WTC11 (cell line): ENCODE results near the gene ATL1. TPM values are rescaled to one million over a fixed set of nuclear protein-coding genes. Genes with fewer than 3 reads are reported as not detected.
A peak's percentile ranks its signal among the peaks of the same experiment; 100 is the strongest.

Source experiments
- ATAC-seq: fragments of 200-7000 bp; cut with Tn5 transposase; 2 replicates; pipeline ENCODE4 v1.10.0; 2021; ENCODE audit warnings: mild to moderate bottlenecking, moderate library complexity
- CTCF ChIA-PET: fragments of 300-600 bp; sonication (Branson Sonifier 250); formaldehyde crosslinking; loops from one replicate; lab custom pipeline; 2021; ENCODE audit warnings: antibody characterized with exemption; lab: Charles Lee
- POLR2A ChIA-PET: fragments of 350-600 bp; sonication (Branson Sonifier 250); formaldehyde crosslinking; loops from one replicate; lab custom pipeline; 2021; ENCODE audit warnings: antibody characterized with exemption; lab: Charles Lee
- DNase-seq: peaks from one replicate; pipeline ENCODE4 v3.0.0; 2021; ENCODE audit warnings: low spot score
- H3K27ac Mint-ChIP-seq: 2 replicates; pipeline ENCODE4 v1.8.0; 2021; ENCODE audit warnings: mixed read lengths
- H3K27me3 Mint-ChIP-seq: 2 replicates; pipeline ENCODE4 v1.8.0; 2021; ENCODE audit warnings: low read depth, mild to moderate bottlenecking, moderate library complexity, mixed read lengths
- H3K36me3 Mint-ChIP-seq: 2 replicates; pipeline ENCODE4 v1.8.0; 2021; ENCODE audit warnings: mixed read lengths
- H3K4me1 Mint-ChIP-seq: 2 replicates; pipeline ENCODE4 v1.8.0; 2022; ENCODE audit warnings: mixed read lengths
- H3K4me3 Mint-ChIP-seq: 2 replicates; pipeline ENCODE4 v1.8.0; 2021; ENCODE audit warnings: mild to moderate bottlenecking, moderate library complexity, mixed read lengths
- H3K9me3 Mint-ChIP-seq: 2 replicates; pipeline ENCODE4 v1.8.0; 2021; ENCODE audit warnings: mixed read lengths
- CTCF ChIP-seq: fragments of 200-600 bp; IDR thresholded peaks from 2 replicates; pipeline ENCODE4 v1.8.0; 2022; ENCODE audit warnings: antibody characterized with exemption
- FOXK1 ChIP-seq: sonication (generic); formaldehyde crosslinking; IDR thresholded peaks from 2 replicates; pipeline ENCODE4 v1.8.0; 2022; ENCODE audit warnings: mild to moderate bottlenecking, moderate library complexity, missing genetic modification reagents
- IRF2 ChIP-seq: sonication (generic); formaldehyde crosslinking; IDR thresholded peaks from 2 replicates; pipeline ENCODE4 v1.8.0; 2022; ENCODE audit warnings: low read depth, missing genetic modification reagents, borderline replicate concordance
- NFE2L1 ChIP-seq: sonication (generic); formaldehyde crosslinking; IDR thresholded peaks from 2 replicates; pipeline ENCODE4 v1.8.1; 2023; ENCODE audit warnings: missing genetic modification reagents
- NR2C2 ChIP-seq: sonication (generic); formaldehyde crosslinking; IDR thresholded peaks from 2 replicates; pipeline ENCODE4 v1.8.0; 2022; ENCODE audit warnings: mild to moderate bottlenecking, missing genetic modification reagents
- NR3C1 ChIP-seq: sonication (generic); formaldehyde crosslinking; conservative IDR thresholded peaks from 2 replicates; pipeline ENCODE4 v1.8.1; 2023; ENCODE audit warnings: low read depth, mild to moderate bottlenecking, missing genetic modification reagents
- RELA ChIP-seq: sonication (generic); formaldehyde crosslinking; IDR thresholded peaks from 2 replicates; pipeline ENCODE4 v1.8.1; 2022; ENCODE audit warnings: missing genetic modification reagents, mild to moderate bottlenecking, borderline replicate concordance
- TEAD1 ChIP-seq: sonication (generic); formaldehyde crosslinking; IDR thresholded peaks from 2 replicates; pipeline ENCODE4 v1.8.0; 2022; ENCODE audit warnings: mild to moderate bottlenecking, missing genetic modification reagents
- ZBTB21 ChIP-seq: sonication (generic); formaldehyde crosslinking; IDR thresholded peaks from 2 replicates; pipeline ENCODE4 v1.8.1; 2023; ENCODE audit warnings: mild to moderate bottlenecking, missing genetic modification reagents, borderline replicate concordance
- ZNF219 ChIP-seq: sonication (generic); formaldehyde crosslinking; IDR thresholded peaks from 2 replicates; pipeline ENCODE4 v1.8.0; 2023; ENCODE audit warnings: missing genetic modification reagents, mild to moderate bottlenecking, borderline replicate concordance
- ZNF317 ChIP-seq: sonication (generic); formaldehyde crosslinking; IDR thresholded peaks from 2 replicates; pipeline ENCODE4 v1.8.1; 2023; ENCODE audit warnings: low read depth, mild to moderate bottlenecking, moderate library complexity, missing genetic modification reagents, borderline replicate concordance
- ZNF532 ChIP-seq: fragments of 250-450 bp; sonication (Bioruptor Pico); IDR thresholded peaks from 2 replicates; pipeline ENCODE4 v1.9.0; 2021; ENCODE audit warnings: mild to moderate bottlenecking, borderline replicate concordance
- ZNF671 ChIP-seq: fragments of 250-450 bp; sonication (Bioruptor Pico); IDR thresholded peaks from 2 replicates; pipeline ENCODE4 v1.8.0; 2021; ENCODE audit warnings: mild to moderate bottlenecking
- total RNA-seq: library from RNA; stranded (reverse); gene quantifications from 3 replicates; pipeline ENCODE4 v1.2.3, GENCODE V29; 2021
- TF ChIP-seq, protein P1 (sequence below): sonication (generic); formaldehyde crosslinking; conservative IDR thresholded peaks from 2 replicates; pipeline ENCODE4 v1.8.1; 2023; ENCODE audit warnings: mild to moderate bottlenecking, low read depth, missing genetic modification reagents, moderate library complexity
- TF ChIP-seq, protein P2 (sequence below): sonication (generic); formaldehyde crosslinking; IDR thresholded peaks from 2 replicates; pipeline ENCODE4 v1.8.1; 2023; ENCODE audit warnings: mild to moderate bottlenecking, moderate library complexity, missing genetic modification reagents
- TF ChIP-seq, protein P3 (sequence below): sonication (generic); formaldehyde crosslinking; IDR thresholded peaks from 2 replicates; pipeline ENCODE4 v1.8.0; 2023; ENCODE audit warnings: missing genetic modification reagents
- TF ChIP-seq, protein P4 (sequence below): sonication (generic); formaldehyde crosslinking; IDR thresholded peaks from 2 replicates; pipeline ENCODE4 v1.8.1; 2023; ENCODE audit warnings: mild to moderate bottlenecking, missing genetic modification reagents
- TF ChIP-seq, protein P5 (sequence below): sonication (generic); formaldehyde crosslinking; IDR thresholded peaks from 2 replicates; pipeline ENCODE4 v1.8.1; 2023; ENCODE audit warnings: mild to moderate bottlenecking, missing genetic modification reagents, moderate library complexity

Gene ATL1
- total RNA-seq, 1 experiment from 2014 or later: 3.7 TPM

DNA sequence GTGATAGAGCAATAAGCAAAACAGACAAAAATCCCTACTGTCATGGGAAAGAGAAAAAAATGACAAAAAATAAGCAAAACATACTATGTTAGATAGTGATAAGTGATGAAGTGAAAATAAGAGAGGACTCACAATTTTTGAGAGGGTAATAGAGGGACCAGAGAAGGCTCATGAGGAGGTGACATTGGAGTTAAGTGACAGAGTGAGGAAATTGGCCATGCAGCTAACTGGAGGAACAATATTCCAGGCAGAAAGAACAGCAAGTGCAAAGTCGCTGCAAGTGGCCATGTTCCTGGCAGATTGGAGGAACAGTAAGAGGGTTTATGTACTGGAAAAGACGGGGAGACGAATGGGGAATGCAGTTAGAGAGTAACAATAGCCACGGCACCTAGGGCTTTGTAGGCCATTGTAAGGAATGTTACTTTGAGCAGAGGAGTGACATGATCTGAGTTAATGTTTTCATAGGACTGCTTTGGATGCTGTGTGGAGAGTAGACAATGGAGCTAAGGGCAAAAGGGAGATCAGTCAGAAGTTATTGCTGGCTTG is 109.6 kb downstream of the ATL1 start:
- no peak overlapping the region for H3K4me3 Mint-ChIP-seq
- TF ChIP-seq, protein P1, sequence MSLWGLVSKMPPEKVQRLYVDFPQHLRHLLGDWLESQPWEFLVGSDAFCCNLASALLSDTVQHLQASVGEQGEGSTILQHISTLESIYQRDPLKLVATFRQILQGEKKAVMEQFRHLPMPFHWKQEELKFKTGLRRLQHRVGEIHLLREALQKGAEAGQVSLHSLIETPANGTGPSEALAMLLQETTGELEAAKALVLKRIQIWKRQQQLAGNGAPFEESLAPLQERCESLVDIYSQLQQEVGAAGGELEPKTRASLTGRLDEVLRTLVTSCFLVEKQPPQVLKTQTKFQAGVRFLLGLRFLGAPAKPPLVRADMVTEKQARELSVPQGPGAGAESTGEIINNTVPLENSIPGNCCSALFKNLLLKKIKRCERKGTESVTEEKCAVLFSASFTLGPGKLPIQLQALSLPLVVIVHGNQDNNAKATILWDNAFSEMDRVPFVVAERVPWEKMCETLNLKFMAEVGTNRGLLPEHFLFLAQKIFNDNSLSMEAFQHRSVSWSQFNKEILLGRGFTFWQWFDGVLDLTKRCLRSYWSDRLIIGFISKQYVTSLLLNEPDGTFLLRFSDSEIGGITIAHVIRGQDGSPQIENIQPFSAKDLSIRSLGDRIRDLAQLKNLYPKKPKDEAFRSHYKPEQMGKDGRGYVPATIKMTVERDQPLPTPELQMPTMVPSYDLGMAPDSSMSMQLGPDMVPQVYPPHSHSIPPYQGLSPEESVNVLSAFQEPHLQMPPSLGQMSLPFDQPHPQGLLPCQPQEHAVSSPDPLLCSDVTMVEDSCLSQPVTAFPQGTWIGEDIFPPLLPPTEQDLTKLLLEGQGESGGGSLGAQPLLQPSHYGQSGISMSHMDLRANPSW (CRISPR knock-in tag): no peak
- TF ChIP-seq TEAD1 (CRISPR knock-in tag) (no peak), NFE2L1 (CRISPR knock-in tag) (no peak), ZNF219 (CRISPR knock-in tag) (no peak), ZNF671 (CRISPR knock-in tag) (no peak), NR3C1 (CRISPR knock-in tag) (no peak), CTCF (no peak), ZBTB21 (CRISPR knock-in tag) (no peak)
- TF ChIP-seq, protein P2, sequence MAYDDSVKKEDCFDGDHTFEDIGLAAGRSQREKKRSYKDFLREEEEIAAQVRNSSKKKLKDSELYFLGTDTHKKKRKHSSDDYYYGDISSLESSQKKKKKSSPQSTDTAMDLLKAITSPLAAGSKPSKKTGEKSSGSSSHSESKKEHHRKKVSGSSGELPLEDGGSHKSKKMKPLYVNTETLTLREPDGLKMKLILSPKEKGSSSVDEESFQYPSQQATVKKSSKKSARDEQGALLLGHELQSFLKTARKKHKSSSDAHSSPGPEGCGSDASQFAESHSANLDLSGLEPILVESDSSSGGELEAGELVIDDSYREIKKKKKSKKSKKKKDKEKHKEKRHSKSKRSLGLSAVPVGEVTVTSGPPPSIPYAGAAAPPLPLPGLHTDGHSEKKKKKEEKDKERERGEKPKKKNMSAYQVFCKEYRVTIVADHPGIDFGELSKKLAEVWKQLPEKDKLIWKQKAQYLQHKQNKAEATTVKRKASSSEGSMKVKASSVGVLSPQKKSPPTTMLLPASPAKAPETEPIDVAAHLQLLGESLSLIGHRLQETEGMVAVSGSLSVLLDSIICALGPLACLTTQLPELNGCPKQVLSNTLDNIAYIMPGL (CRISPR knock-in tag): no peak
- ATAC-seq: no peak
- H3K36me3 Mint-ChIP-seq: peaks cover 7% of the 10 kb centered on the region
- CTCF ChIA-PET: interaction anchor here (1.1 to 1.8 kb wide), 2 partner anchors 110 to 191 kb away, joined by 3 to 4 read pairs; partner anchors contain the start of gene ATL1
- H3K9me3 Mint-ChIP-seq: no peaks in the 10 kb centered on the region
- no peak overlapping the region for H3K27ac Mint-ChIP-seq
- H3K27me3 Mint-ChIP-seq: no peaks in the 10 kb centered on the region
- POLR2A ChIA-PET: no interaction called here
- DNase-seq: no peak
- H3K4me1 Mint-ChIP-seq: peaks cover 16% of the 10 kb centered on the region

DNA sequence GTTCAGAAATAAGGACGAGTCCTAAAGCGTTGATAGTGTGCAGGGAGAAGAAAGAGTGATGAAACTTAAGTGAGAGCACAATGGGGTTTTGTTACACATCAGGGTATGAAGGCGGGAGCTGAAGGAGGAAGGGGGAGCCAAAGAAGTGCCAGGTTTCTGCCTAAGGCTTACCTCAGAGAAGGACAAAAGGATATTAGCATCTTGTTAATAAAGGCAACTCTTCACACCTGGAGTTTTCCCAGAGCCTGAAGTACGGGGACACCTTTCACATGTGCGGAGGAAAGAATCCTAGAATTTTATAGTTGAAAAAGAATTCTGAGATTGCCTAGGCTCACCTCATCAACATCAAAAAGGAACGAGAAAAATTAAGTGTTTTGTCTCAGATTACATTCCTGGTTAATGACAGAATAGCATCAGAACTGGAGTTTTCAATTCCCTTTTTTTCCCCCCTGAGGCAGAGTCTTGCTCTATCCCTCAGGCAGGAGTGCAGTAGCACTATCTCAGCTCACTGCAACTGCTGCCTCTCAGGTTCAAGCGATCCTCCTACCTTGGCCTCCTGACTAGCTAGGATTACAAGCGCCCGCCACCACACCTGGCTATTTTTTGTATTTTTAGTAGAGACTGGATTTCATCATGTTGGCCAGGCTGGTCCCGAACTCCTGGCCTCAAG is 110.4 kb downstream of the ATL1 start:
- no peaks in the 10 kb centered on the region for H3K9me3 Mint-ChIP-seq
- peak; percentile 29 for ATAC-seq
- H3K36me3 Mint-ChIP-seq: peaks cover under 1% of the 10 kb centered on the region; the same call in 1 of the 2 replicates
- H3K27me3 Mint-ChIP-seq: no peaks in the 10 kb centered on the region
- POLR2A ChIA-PET: no interaction called here
- CTCF ChIA-PET: interaction anchor here (1.8 kb wide), 1 partner anchor 110 kb away, joined by 4 read pairs; the partner anchor contains the start of gene ATL1
- DNase-seq: no peak
- H3K27ac Mint-ChIP-seq: no peak overlapping the region
- H3K4me3 Mint-ChIP-seq: peak overlapping the region; percentile 18; the same call in 1 of the 2 replicates
- peaks cover 11% of the 10 kb centered on the region for H3K4me1 Mint-ChIP-seq
- TF ChIP-seq, protein P3, sequence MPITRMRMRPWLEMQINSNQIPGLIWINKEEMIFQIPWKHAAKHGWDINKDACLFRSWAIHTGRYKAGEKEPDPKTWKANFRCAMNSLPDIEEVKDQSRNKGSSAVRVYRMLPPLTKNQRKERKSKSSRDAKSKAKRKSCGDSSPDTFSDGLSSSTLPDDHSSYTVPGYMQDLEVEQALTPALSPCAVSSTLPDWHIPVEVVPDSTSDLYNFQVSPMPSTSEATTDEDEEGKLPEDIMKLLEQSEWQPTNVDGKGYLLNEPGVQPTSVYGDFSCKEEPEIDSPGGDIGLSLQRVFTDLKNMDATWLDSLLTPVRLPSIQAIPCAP (CRISPR knock-in tag): no peak
- no peak for TF ChIP-seq RELA (CRISPR knock-in tag)
- TF ChIP-seq, protein P4, sequence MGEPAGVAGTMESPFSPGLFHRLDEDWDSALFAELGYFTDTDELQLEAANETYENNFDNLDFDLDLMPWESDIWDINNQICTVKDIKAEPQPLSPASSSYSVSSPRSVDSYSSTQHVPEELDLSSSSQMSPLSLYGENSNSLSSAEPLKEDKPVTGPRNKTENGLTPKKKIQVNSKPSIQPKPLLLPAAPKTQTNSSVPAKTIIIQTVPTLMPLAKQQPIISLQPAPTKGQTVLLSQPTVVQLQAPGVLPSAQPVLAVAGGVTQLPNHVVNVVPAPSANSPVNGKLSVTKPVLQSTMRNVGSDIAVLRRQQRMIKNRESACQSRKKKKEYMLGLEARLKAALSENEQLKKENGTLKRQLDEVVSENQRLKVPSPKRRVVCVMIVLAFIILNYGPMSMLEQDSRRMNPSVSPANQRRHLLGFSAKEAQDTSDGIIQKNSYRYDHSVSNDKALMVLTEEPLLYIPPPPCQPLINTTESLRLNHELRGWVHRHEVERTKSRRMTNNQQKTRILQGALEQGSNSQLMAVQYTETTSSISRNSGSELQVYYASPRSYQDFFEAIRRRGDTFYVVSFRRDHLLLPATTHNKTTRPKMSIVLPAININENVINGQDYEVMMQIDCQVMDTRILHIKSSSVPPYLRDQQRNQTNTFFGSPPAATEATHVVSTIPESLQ: no peak
- TF ChIP-seq ZNF317 (CRISPR knock-in tag): no peak
- TF ChIP-seq NR2C2: no peak
- TF ChIP-seq, protein P5, sequence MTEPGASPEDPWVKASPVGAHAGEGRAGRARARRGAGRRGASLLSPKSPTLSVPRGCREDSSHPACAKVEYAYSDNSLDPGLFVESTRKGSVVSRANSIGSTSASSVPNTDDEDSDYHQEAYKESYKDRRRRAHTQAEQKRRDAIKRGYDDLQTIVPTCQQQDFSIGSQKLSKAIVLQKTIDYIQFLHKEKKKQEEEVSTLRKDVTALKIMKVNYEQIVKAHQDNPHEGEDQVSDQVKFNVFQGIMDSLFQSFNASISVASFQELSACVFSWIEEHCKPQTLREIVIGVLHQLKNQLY (CRISPR knock-in tag): no peak
- TF ChIP-seq IRF2: no peak
- TF ChIP-seq FOXK1 (CRISPR knock-in tag): no peak
- TF ChIP-seq ZNF532 (CRISPR knock-in tag): no peak
